HepG2 (cell line): ENCODE measurements around the gene PRKN. TPM values are rescaled to one million over a fixed set of nuclear protein-coding genes. Genes with fewer than 3 reads are reported as not detected.

Source experiments
- CEBPB ChIP-seq: IDR thresholded peaks from 2 replicates; pipeline ENCODE4 v1.6.1; 2011; ENCODE audit warnings: low read depth, low read length, improper control_type of control experiment, borderline replicate concordance
- DMAP1 ChIP-seq: IDR thresholded peaks from 2 replicates; pipeline ENCODE4 v1.6.1; 2016
- EHMT2 ChIP-seq: fragments of 200-600 bp; sonication (generic); IDR thresholded peaks from 2 replicates; pipeline ENCODE4 v1.7.0; 2017; ENCODE audit warnings: antibody characterized with exemption, low read depth, low read length, borderline replicate concordance
- FOXA3 ChIP-seq: IDR thresholded peaks from 2 replicates; pipeline ENCODE4 v1.6.1; 2016; ENCODE audit warnings: missing genetic modification reagents, missing compliant biosample characterization
- KLF11 ChIP-seq: IDR thresholded peaks from 2 replicates; pipeline ENCODE4 v1.6.1; 2016; ENCODE audit warnings: missing compliant biosample characterization
- MIXL1 ChIP-seq: IDR thresholded peaks from 2 replicates; pipeline ENCODE4 v1.6.1; 2016
- SKI ChIP-seq: fragments of 450-650 bp; IDR thresholded peaks from one replicate; pipeline ENCODE4 v1.6.1; 2018; ENCODE audit warnings: mild to moderate bottlenecking; ENCODE audit not compliant: partially characterized antibody
- SOX13 ChIP-seq, 3 experiments: fragments of 450-650 bp in 1 of 3; sonication (generic) in 1 of 3; formaldehyde crosslinking in 1 of 3; IDR thresholded peaks in 2 of 3; conservative IDR thresholded peaks in 1 of 3; 2 replicates each; pipeline versions ENCODE4 v1.5.0 to v1.6.1; 2016 to 2020; ENCODE audit warnings: antibody characterized with exemption in 1 of 3, mild to moderate bottlenecking in 1 of 3, missing compliant biosample characterization in 1 of 3, missing genetic modification reagents in 1 of 3, moderate library complexity in 1 of 3
- ZBTB8A ChIP-seq: sonication (generic); formaldehyde crosslinking; IDR thresholded peaks from 2 replicates; pipeline ENCODE4 v1.4.0; 2020; ENCODE audit warnings: mild to moderate bottlenecking, low read depth, missing genetic modification reagents, borderline replicate concordance
- ZNF292 ChIP-seq: sonication (generic); formaldehyde crosslinking; IDR thresholded peaks from 2 replicates; pipeline ENCODE4 v1.8.1; 2022; ENCODE audit warnings: mild to moderate bottlenecking, low read depth, missing genetic modification reagents, borderline replicate concordance
- ZNF331 ChIP-seq: sonication (generic); formaldehyde crosslinking; IDR thresholded peaks from 2 replicates; pipeline ENCODE4 v1.4.0; 2020; ENCODE audit warnings: missing genetic modification reagents
- ZNF644 ChIP-seq: IDR thresholded peaks from 2 replicates; pipeline ENCODE4 v1.6.1; 2016; ENCODE audit warnings: low read depth
- ZSCAN21 ChIP-seq: sonication (generic); formaldehyde crosslinking; IDR thresholded peaks from 2 replicates; pipeline ENCODE4 v1.8.0; 2022; ENCODE audit warnings: mild to moderate bottlenecking, missing genetic modification reagents, moderate library complexity, borderline replicate concordance
- polyA plus RNA-seq, 8 experiments: library from polyadenylated mRNA; depleted of rRNA in 3 of 8; stranded (reverse) in 7 of 8; unstranded in 1 of 8; fragments of >200 nt; fragmentation: Illumina TruSeq in 4 of 8; extraction: Trizol in 4 of 8; gene quantifications; 2 replicates each; pipeline versions ENCODE4 v1.2.1 to v1.2.3, GENCODE V29; 2011 to 2016; ENCODE audit warnings: low read depth in 4 of 8, missing spikeins in 1 of 8, mixed read lengths in 1 of 8; ENCODE audit not compliant: insufficient read depth in 1 of 8
- total RNA-seq, 5 experiments: library from RNA; depleted of rRNA; stranded (reverse); fragments of >200 nt; fragmentation: Illumina TruSeq; extraction: Trizol; gene quantifications; 2 replicates each; pipeline ENCODE4 v1.2.3, GENCODE V29; 2016; ENCODE audit warnings: low read depth in 1 of 5
- TF ChIP-seq, protein P1 (sequence below): sonication (generic); formaldehyde crosslinking; conservative IDR thresholded peaks from 2 replicates; pipeline ENCODE4 v1.8.0; 2022; ENCODE audit warnings: mild to moderate bottlenecking, moderate library complexity, missing genetic modification reagents
- TF ChIP-seq, protein P2 (sequence below): IDR thresholded peaks from 2 replicates; pipeline ENCODE4 v1.6.1; 2012; ENCODE audit warnings: inconsistent platforms
- TF ChIP-seq, protein P3 (sequence below): sonication (generic); formaldehyde crosslinking; IDR thresholded peaks from 2 replicates; pipeline ENCODE4 v1.4.0; 2020; ENCODE audit warnings: missing genetic modification reagents
- TF ChIP-seq, protein P4 (sequence below): fragments of 450-650 bp; IDR thresholded peaks from 2 replicates; pipeline ENCODE4 v1.6.1; 2017; ENCODE audit warnings: mild to moderate bottlenecking
- TF ChIP-seq, protein P5 (sequence below): sonication (generic); formaldehyde crosslinking; IDR thresholded peaks from 2 replicates; pipeline ENCODE4 v1.4.0; 2020; ENCODE audit warnings: missing genetic modification reagents
- TF ChIP-seq, protein P6 (sequence below): IDR thresholded peaks from 2 replicates; pipeline ENCODE4 v1.6.1; 2016; ENCODE audit warnings: control low read depth

The PRKN gene
- total and polyA plus RNA-seq, 2 of the 13 experiments (the other 11 are each of a cell fraction or from before 2014, with no cell fraction given): 0.31 to 0.44 TPM

DNA sequence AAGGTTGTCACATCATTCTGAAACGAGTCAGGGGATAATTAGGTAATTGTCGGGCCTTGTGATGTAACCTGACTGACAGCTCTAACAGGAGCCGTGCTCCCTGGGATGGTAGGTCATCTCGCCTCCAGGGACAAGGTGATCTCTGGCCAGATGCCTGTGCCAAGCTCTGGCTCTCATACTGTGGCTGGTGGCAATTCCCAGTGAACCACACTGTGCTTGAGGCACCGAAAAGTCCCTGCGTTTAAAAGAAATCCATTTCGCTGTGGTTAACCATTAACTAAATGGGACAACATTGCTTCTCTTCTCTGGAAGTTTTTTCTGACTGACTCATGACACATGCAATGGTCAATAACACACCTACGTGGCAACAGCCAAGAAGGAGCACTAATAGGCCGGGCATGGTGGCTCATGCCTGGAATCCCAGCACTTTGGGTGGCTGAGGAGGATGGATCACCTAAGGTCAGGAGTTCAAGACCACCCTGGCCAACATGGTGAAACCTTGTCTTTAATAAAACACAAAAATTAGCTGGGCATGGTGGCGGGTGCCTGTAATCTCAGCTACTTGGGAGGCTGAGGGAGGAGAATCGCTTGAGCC is 669.2 kb downstream of the PRKN start (continued):
- TF ChIP-seq, protein P1, sequence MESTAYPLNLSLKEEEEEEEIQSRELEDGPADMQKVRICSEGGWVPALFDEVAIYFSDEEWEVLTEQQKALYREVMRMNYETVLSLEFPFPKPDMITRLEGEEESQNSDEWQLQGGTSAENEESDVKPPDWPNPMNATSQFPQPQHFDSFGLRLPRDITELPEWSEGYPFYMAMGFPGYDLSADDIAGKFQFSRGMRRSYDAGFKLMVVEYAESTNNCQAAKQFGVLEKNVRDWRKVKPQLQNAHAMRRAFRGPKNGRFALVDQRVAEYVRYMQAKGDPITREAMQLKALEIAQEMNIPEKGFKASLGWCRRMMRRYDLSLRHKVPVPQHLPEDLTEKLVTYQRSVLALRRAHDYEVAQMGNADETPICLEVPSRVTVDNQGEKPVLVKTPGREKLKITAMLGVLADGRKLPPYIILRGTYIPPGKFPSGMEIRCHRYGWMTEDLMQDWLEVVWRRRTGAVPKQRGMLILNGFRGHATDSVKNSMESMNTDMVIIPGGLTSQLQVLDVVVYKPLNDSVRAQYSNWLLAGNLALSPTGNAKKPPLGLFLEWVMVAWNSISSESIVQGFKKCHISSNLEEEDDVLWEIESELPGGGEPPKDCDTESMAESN (CRISPR knock-in tag): peak; percentile 64; the same call in 1 of the 2 replicates
- TF ChIP-seq, protein P2, sequence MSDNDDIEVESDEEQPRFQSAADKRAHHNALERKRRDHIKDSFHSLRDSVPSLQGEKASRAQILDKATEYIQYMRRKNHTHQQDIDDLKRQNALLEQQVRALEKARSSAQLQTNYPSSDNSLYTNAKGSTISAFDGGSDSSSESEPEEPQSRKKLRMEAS: peak; percentile 47; the same call in 1 of the 2 replicates
- peak; percentile 92 for TF ChIP-seq ZNF331
- peak; percentile 100 for TF ChIP-seq ZNF644 (CRISPR knock-in tag)
- peak; percentile 78; the same call in 1 of the 2 replicates for TF ChIP-seq ZSCAN21 (CRISPR knock-in tag)
- TF ChIP-seq, protein P3, sequence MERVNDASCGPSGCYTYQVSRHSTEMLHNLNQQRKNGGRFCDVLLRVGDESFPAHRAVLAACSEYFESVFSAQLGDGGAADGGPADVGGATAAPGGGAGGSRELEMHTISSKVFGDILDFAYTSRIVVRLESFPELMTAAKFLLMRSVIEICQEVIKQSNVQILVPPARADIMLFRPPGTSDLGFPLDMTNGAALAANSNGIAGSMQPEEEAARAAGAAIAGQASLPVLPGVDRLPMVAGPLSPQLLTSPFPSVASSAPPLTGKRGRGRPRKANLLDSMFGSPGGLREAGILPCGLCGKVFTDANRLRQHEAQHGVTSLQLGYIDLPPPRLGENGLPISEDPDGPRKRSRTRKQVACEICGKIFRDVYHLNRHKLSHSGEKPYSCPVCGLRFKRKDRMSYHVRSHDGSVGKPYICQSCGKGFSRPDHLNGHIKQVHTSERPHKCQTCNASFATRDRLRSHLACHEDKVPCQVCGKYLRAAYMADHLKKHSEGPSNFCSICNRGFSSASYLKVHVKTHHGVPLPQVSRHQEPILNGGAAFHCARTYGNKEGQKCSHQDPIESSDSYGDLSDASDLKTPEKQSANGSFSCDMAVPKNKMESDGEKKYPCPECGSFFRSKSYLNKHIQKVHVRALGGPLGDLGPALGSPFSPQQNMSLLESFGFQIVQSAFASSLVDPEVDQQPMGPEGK (CRISPR knock-in tag): 0 out of 2 replicates have a peak, but pooled peaks have one; percentile 14
- TF ChIP-seq EHMT2: peak; percentile 92; the same call in 1 of the 2 replicates
- TF ChIP-seq SOX13 (IDR thresholded peaks at IDR 0.05): no peak
- peak in 1 of 2 experiments; percentile 74; a peak in 2 of 4 replicates for TF ChIP-seq SOX13 (CRISPR knock-in tag; conservative IDR thresholded peaks at IDR 0.05 in 1 of 2, IDR thresholded peaks at IDR 0.05 in 1 of 2)
- peak; percentile 93 for TF ChIP-seq FOXA3
- TF ChIP-seq MIXL1 (CRISPR knock-in tag): peak; percentile 90; the same call in 1 of the 2 replicates
- TF ChIP-seq, protein P4, sequence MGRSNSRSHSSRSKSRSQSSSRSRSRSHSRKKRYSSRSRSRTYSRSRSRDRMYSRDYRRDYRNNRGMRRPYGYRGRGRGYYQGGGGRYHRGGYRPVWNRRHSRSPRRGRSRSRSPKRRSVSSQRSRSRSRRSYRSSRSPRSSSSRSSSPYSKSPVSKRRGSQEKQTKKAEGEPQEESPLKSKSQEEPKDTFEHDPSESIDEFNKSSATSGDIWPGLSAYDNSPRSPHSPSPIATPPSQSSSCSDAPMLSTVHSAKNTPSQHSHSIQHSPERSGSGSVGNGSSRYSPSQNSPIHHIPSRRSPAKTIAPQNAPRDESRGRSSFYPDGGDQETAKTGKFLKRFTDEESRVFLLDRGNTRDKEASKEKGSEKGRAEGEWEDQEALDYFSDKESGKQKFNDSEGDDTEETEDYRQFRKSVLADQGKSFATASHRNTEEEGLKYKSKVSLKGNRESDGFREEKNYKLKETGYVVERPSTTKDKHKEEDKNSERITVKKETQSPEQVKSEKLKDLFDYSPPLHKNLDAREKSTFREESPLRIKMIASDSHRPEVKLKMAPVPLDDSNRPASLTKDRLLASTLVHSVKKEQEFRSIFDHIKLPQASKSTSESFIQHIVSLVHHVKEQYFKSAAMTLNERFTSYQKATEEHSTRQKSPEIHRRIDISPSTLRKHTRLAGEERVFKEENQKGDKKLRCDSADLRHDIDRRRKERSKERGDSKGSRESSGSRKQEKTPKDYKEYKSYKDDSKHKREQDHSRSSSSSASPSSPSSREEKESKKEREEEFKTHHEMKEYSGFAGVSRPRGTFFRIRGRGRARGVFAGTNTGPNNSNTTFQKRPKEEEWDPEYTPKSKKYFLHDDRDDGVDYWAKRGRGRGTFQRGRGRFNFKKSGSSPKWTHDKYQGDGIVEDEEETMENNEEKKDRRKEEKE: no peak
- no peak for TF ChIP-seq ZBTB8A (CRISPR knock-in tag)
- TF ChIP-seq CEBPB: peak; percentile 85
- TF ChIP-seq, protein P5, sequence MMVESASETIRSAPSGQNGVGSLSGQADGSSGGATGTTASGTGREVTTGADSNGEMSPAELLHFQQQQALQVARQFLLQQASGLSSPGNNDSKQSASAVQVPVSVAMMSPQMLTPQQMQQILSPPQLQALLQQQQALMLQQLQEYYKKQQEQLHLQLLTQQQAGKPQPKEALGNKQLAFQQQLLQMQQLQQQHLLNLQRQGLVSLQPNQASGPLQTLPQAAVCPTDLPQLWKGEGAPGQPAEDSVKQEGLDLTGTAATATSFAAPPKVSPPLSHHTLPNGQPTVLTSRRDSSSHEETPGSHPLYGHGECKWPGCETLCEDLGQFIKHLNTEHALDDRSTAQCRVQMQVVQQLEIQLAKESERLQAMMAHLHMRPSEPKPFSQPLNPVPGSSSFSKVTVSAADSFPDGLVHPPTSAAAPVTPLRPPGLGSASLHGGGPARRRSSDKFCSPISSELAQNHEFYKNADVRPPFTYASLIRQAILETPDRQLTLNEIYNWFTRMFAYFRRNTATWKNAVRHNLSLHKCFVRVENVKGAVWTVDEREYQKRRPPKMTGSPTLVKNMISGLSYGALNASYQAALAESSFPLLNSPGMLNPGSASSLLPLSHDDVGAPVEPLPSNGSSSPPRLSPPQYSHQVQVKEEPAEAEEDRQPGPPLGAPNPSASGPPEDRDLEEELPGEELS (CRISPR knock-in tag): peak; percentile 80
- TF ChIP-seq KLF11 (CRISPR knock-in tag): 0 out of 2 replicates have a peak, but pooled peaks have one; percentile 40
- TF ChIP-seq SKI: no peak
- TF ChIP-seq, protein P6, sequence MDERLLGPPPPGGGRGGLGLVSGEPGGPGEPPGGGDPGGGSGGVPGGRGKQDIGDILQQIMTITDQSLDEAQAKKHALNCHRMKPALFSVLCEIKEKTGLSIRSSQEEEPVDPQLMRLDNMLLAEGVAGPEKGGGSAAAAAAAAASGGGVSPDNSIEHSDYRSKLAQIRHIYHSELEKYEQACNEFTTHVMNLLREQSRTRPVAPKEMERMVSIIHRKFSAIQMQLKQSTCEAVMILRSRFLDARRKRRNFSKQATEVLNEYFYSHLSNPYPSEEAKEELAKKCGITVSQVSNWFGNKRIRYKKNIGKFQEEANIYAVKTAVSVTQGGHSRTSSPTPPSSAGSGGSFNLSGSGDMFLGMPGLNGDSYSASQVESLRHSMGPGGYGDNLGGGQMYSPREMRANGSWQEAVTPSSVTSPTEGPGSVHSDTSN (CRISPR knock-in tag): peak; percentile 84
- TF ChIP-seq DMAP1 (CRISPR knock-in tag): peak; percentile 80; the same call in 1 of the 2 replicates
- TF ChIP-seq ZNF292 (CRISPR knock-in tag): peak; percentile 88; the same call in 1 of the 2 replicates
